Chondrocyte (in vitro differentiated cells): Measurements from ENCODE around the gene ZNF182. TPM values are rescaled to one million over a fixed set of nuclear protein-coding genes. Genes with fewer than 3 reads are reported as not detected.
"Not testable (repeated sequence)": the region's sequence is repeated elsewhere in the genome, so short reads cannot be mapped to it uniquely, and the experiment has no call there.

ENCODE experiments used
- DNase-seq: peaks from one replicate; pipeline ENCODE4 v3.0.0; 2021; ENCODE audit warnings: mixed read lengths, low spot score
- H3K27ac Mint-ChIP-seq: one replicate; pipeline ENCODE4 v1.8.0; 2021; ENCODE audit warnings: mild to moderate bottlenecking, moderate library complexity, mixed read lengths; ENCODE audit not compliant: unreplicated experiment
- H3K27me3 Mint-ChIP-seq: 2 replicates; pipeline ENCODE4 v1.8.0; 2021; ENCODE audit warnings: low read depth, mixed read lengths
- H3K36me3 Mint-ChIP-seq: 2 replicates; pipeline ENCODE4 v1.8.0; 2021; ENCODE audit warnings: low read depth, mixed read lengths
- H3K4me1 Mint-ChIP-seq: 2 replicates; pipeline ENCODE4 v1.8.0; 2021; ENCODE audit warnings: low read depth, mild to moderate bottlenecking, mixed read lengths
- H3K4me3 Mint-ChIP-seq: one replicate; pipeline ENCODE4 v1.8.0; 2021; ENCODE audit warnings: mild to moderate bottlenecking, moderate library complexity, mixed read lengths; ENCODE audit not compliant: unreplicated experiment
- H3K9me3 Mint-ChIP-seq: 2 replicates; pipeline ENCODE4 v1.8.0; 2021; ENCODE audit warnings: low read depth, mixed read lengths
- CTCF ChIP-seq: fragments of 200-600 bp; sonication (generic); IDR thresholded peaks from 2 replicates; pipeline ENCODE4 v1.5.0; 2021; ENCODE audit warnings: antibody characterized with exemption, mild to moderate bottlenecking, moderate library complexity
- total RNA-seq: library from RNA; stranded (reverse); gene quantifications from 3 replicates; pipeline ENCODE4 v1.2.1, GENCODE V29; 2021

The ZNF182 gene
- total RNA-seq, 1 donor from 2014 or later = 4.2 TPM

DNA sequence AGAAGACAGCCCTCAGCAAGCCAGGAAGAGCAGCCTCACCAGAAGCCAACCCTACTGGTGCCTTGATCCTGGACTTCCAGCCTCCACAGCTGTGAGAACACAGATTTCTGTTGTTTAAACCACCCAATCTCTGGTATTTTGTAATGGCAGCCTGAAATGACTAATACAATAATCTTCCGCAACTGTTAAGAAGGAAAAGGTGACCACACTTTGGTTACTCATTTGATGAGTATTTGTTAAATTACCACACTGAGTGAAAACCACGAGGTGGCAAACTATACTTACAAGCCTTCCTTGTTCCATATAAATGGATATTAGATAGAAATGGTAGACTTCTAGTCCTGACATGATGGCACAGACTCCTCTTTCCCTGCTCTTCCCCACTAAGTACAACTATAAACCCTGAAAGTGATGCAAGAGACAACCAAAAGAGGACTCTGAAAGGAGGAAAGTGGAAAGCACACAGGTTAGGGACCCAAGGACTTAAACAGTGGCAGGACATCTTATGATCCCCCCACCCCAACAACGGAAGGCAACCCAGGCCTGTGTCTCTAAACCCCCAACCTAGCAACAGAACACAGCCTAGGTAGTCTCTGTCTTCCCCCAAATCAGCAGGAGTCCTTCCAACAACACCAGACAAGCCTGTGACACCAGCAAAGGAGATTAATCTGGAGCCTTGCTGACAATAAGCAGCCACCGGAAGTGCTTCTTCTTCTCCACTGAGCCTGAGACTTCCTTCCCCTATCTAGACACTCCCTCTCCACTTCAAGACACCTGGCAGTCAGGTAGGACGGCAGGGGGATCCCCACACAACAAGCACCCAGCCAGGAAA lies 12.3 kb downstream of the ZNF182 start:
- peaks cover 66% of the 10 kb centered on the region for H3K9me3 Mint-ChIP-seq
- no peak overlapping the region for H3K4me3 Mint-ChIP-seq
- peaks cover 40% of the 10 kb centered on the region for H3K36me3 Mint-ChIP-seq
- H3K27me3 Mint-ChIP-seq = no peaks in the 10 kb centered on the region
- H3K27ac Mint-ChIP-seq = no peak overlapping the region
- no peak for TF ChIP-seq CTCF
- DNase-seq = no peak
- H3K4me1 Mint-ChIP-seq = peaks cover 5% of the 10 kb centered on the region

DNA sequence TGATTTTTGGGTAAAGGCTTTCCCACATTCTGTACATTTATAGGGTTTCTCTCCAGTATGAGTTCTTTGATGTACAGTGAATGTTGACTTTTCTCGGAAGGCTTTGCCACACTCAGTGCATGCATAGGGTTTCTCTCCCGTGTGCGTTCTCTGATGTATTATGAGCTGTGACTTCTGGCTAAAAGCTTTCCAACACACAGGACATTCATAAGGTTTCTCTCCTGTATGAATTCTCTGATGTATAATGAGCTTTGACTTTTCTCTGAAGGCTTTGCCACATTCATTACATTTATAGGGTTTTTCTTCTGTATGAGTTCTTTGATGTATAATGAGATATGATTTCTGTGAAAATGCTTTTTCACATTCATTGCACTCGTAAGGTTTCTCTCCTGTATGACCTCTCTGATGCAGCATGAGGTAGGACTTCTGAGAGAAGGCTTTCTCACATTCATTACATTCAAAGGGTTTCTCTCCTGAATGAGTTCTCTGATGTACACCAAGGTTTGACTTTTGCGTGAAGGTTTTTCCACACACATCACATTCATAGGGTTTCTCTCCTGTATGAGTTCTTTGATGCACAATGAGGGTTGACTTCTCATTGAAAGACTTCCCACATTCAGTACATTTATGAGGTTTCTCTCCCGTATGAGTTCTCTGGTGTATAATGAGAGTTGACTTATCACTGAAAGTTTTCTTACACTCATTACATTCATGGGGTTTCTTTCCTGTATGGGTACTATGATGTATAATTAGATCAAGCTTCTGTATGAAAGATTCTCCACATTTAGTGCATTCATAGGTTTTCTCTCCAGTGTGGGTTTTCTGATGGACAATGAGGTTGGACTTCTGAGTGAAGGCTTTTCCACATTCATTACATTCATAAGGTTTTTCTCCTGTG lies 27.3 kb downstream of the ZNF182 start:
- Mint-ChIP-seq H3K36me3 (peaks cover 75% of the 10 kb centered on the region), H3K4me3 (no peak overlapping the region), H3K4me1 (no peaks in the 10 kb centered on the region), H3K27ac (no peak overlapping the region), H3K27me3 (no peaks in the 10 kb centered on the region), H3K9me3 (peaks cover 85% of the 10 kb centered on the region)
- TF ChIP-seq CTCF = no peak
- no peak for DNase-seq

DNA sequence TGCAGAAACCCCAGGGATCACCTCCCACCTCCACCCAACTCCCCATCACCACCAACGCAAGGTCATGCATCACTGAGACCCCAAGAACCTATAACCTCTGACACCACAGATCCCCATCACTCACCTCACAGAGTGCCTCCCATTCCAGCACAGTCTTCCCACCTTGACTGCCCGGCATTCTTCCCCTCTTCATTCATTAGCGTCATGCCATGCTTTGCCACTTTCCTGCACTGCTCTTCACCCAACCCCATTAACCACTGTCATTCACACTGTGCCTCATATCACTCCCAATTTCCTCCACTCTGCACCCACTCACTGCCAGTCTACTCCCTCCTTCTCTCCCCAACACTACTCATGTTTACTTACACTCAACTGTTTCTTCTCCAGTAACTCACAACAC lies 30.6 kb downstream of the ZNF182 start:
- peaks cover 50% of the 10 kb centered on the region for H3K36me3 Mint-ChIP-seq

GRCh38 chrX:47965526-47965925 lies 38.3 kb downstream of the ZNF182 start:
- H3K4me3 Mint-ChIP-seq, H3K27ac Mint-ChIP-seq, H3K36me3 Mint-ChIP-seq, H3K4me1 Mint-ChIP-seq, DNase-seq, H3K27me3 Mint-ChIP-seq: not testable (repeated sequence)
- peaks cover 65% of the 10 kb centered on the region for H3K9me3 Mint-ChIP-seq

More for the DNA sequence above, 30.6 kb downstream of the ZNF182 start:
- H3K4me1 Mint-ChIP-seq = no peaks in the 10 kb centered on the region
- H3K27ac Mint-ChIP-seq = no peak overlapping the region
- H3K27me3 Mint-ChIP-seq = no peaks in the 10 kb centered on the region
- H3K9me3 Mint-ChIP-seq = peaks cover 79% of the 10 kb centered on the region
- TF ChIP-seq CTCF = no peak
- H3K4me3 Mint-ChIP-seq = no peak overlapping the region
- DNase-seq = no peak

GRCh38 chrX:47961830-47962229 lies 42.0 kb downstream of the ZNF182 start:
- H3K4me1 Mint-ChIP-seq, H3K4me3 Mint-ChIP-seq, H3K36me3 Mint-ChIP-seq, H3K27ac Mint-ChIP-seq, DNase-seq, H3K27me3 Mint-ChIP-seq: not testable (repeated sequence)
- peaks cover 48% of the 10 kb centered on the region for H3K9me3 Mint-ChIP-seq

GRCh38 chrX:47960406-47960805 lies 43.4 kb downstream of the ZNF182 start:
- no peak for TF ChIP-seq CTCF

More at GRCh38 chrX:47960406-47960805, 43.4 kb downstream of the ZNF182 start:
- no peak for DNase-seq
- H3K36me3 Mint-ChIP-seq = peaks cover 4% of the 10 kb centered on the region
- no peaks in the 10 kb centered on the region for H3K27me3 Mint-ChIP-seq
- peaks cover 43% of the 10 kb centered on the region for H3K9me3 Mint-ChIP-seq
- H3K4me3 Mint-ChIP-seq = no peak overlapping the region
- H3K4me1 Mint-ChIP-seq = no peaks in the 10 kb centered on the region
- no peak overlapping the region for H3K27ac Mint-ChIP-seq
